Dermis blood vessel endothelial cell (primary cell): ENCODE results near the gene SIGLEC9. TPM values are rescaled to one million over a fixed set of nuclear protein-coding genes. Genes with fewer than 3 reads are reported as not detected.
"Not testable (repeated sequence)": the region's sequence is repeated elsewhere in the genome, so short reads cannot be mapped to it uniquely, and the experiment has no call there.

Experiments used
- DNase-seq: peaks from one replicate; pipeline ENCODE4 v3.0.0; 2010
- total RNA-seq: library from RNA; depleted of rRNA; stranded (reverse); fragments of >200 nt; gene quantifications from 2 replicates; pipeline ENCODE4 v1.2.3, GENCODE V29; 2014

Gene SIGLEC9
- total RNA-seq, 1 donor from 2014 or later: not detected

- no peak for DNase-seq
Observed at GRCh38 chr19:51123802-51124201, 904 bp upstream of the SIGLEC9 start.

GRCh38 chr19:51124216-51124615, 490 bp upstream of the SIGLEC9 start:
- DNase-seq: no peak

- no peak for DNase-seq
Observed at GRCh38 chr19:51125421-51126075, 842 bp downstream of the SIGLEC9 start.

GRCh38 chr19:51127032-51127431, 2.3 kb downstream of the SIGLEC9 start:
- no peak for DNase-seq

GRCh38 chr19:51127755-51128154, 3.0 kb downstream of the SIGLEC9 start:
- DNase-seq: no peak

- DNase-seq: no peak
Observed at GRCh38 chr19:51128227-51128626, 3.5 kb downstream of the SIGLEC9 start.

- no peak for DNase-seq
Observed at GRCh38 chr19:51129716-51130115, 5.0 kb downstream of the SIGLEC9 start.

- DNase-seq: peak; percentile 47
Observed at GRCh38 chr19:51131780-51132680, 7.3 kb downstream of the SIGLEC9 start.

- no peak for DNase-seq
Observed at GRCh38 chr19:51135004-51135403, 10.3 kb downstream of the SIGLEC9 start.

- DNase-seq: no peak
Observed at GRCh38 chr19:51135986-51136762, 11.5 kb downstream of the SIGLEC9 start.

- no peak for DNase-seq
Observed at GRCh38 chr19:51136851-51137551, 12.3 kb downstream of the SIGLEC9 start.

- DNase-seq: no peak
Observed at GRCh38 chr19:51137792-51138425, 13.2 kb downstream of the SIGLEC9 start.

- no peak for DNase-seq
Observed at GRCh38 chr19:51138549-51138979, 13.9 kb downstream of the SIGLEC9 start.

GRCh38 chr19:51139299-51140014, 14.8 kb downstream of the SIGLEC9 start:
- DNase-seq: no peak

GRCh38 chr19:51140441-51140840, 15.7 kb downstream of the SIGLEC9 start:
- DNase-seq: no peak

- no peak for DNase-seq
Observed at GRCh38 chr19:51141181-51141580, 16.5 kb downstream of the SIGLEC9 start.

GRCh38 chr19:51142119-51142518, 17.4 kb downstream of the SIGLEC9 start, which contains the start of gene SIGLEC7:
TSS of gene SIGLEC7 (plus strand) at chr19:51142301. CDS start at chr19:51142370, 69 bp downstream.
- DNase-seq: no peak

GRCh38 chr19:51142809-51143475, 18.2 kb downstream of the SIGLEC9 start:
- DNase-seq: not testable (repeated sequence)

GRCh38 chr19:51143486-51143885, 18.8 kb downstream of the SIGLEC9 start:
- no peak for DNase-seq

GRCh38 chr19:51144482-51145045, 19.9 kb downstream of the SIGLEC9 start:
- DNase-seq: no peak
